NCI-H524 treated with DMSO at 0.1 percent for 48 hours (cell line): Measurements from ENCODE around the gene TRMT44.
"Not testable (repeated sequence)": the region's sequence is repeated elsewhere in the genome, so short reads cannot be mapped to it uniquely, and the experiment has no call there.

Experiments
- DNase-seq: peaks from one replicate; lab custom pipeline; 2025; lab: John Stamatoyannopoulos, UW

Gene TRMT44

GRCh38 chr4:8440492-8441311, at the start of gene TRMT44, which contains the start of gene ACOX3:
Gene TRMT44 (plus strand): TSS chr4:8440777. CDS start chr4:8440823, 46 bp downstream.
Gene ACOX3 (minus strand): TSS chr4:8440723. CDS start chr4:8416521, 24,202 bp downstream.
- peak; percentile 4 for DNase-seq

- no peak for DNase-seq
Observed at GRCh38 chr4:8391071-8391470, 49.5 kb upstream of the TRMT44 start.

GRCh38 chr4:8391972-8392371, 48.6 kb upstream of the TRMT44 start:
- no peak for DNase-seq

DNA sequence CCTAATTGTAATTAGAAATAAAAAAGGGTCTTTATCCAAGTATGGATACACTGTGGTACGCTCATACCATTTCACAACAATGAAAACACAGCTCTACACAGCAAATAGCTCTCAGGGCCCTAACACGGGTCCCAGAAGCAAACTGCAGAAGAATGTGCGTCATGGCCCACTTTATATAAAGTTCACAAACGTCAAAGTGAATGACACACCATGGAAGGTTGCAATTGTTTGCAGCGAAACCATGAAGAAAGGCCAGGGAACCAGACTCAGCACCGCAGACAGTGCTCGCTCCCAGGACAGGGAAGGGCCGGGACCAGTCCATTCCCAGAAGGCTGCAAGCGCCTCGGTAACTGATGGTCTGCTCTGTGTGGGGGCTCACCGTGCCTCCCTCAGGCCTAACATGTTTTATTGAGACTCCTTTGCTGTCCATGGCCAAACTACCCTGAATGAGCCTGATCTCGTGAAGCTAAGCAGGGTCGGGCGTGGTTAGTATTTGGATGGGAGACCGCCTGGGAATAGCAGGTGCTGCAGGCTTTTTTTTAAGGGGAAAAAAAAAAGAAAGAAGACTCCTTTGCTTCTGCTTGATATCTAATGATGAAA, 47.9 kb upstream of the TRMT44 start:
- DNase-seq: no peak

GRCh38 chr4:8393593-8394038, 47.0 kb upstream of the TRMT44 start:
- DNase-seq: no peak

GRCh38 chr4:8394061-8394519, 46.5 kb upstream of the TRMT44 start:
- DNase-seq: no peak

- no peak for DNase-seq
Observed at GRCh38 chr4:8394806-8395205, 45.8 kb upstream of the TRMT44 start.

- no peak for DNase-seq
Observed at GRCh38 chr4:8395504-8396296, 44.9 kb upstream of the TRMT44 start.

- DNase-seq: no peak
Observed at GRCh38 chr4:8396762-8397406, 43.7 kb upstream of the TRMT44 start.

DNA sequence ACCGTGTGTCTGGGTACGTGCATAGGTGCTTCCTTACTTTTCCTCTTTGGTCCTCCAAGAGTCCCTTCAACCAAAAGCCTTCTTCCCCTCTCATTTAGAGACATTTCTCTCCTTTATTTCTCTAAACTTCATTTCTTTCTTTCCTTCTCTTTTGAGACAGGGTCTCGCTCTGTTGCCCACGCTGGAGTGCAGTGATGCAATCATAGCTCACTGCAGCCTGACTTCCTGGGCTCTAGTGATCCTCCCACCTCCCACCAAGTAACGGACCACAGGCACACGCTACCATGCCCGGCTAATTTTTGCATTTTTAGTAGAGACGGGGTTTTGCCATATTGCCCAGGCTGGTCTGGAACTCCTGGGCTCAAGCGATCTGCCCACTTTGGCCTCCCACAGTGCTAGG, 42.2 kb upstream of the TRMT44 start:
- DNase-seq: no peak

GRCh38 chr4:8399298-8399697, 41.3 kb upstream of the TRMT44 start:
- DNase-seq: no peak

GRCh38 chr4:8400632-8401325, 39.8 kb upstream of the TRMT44 start:
- DNase-seq: no peak

GRCh38 chr4:8401665-8402064, 38.9 kb upstream of the TRMT44 start:
- DNase-seq: no peak

DNA sequence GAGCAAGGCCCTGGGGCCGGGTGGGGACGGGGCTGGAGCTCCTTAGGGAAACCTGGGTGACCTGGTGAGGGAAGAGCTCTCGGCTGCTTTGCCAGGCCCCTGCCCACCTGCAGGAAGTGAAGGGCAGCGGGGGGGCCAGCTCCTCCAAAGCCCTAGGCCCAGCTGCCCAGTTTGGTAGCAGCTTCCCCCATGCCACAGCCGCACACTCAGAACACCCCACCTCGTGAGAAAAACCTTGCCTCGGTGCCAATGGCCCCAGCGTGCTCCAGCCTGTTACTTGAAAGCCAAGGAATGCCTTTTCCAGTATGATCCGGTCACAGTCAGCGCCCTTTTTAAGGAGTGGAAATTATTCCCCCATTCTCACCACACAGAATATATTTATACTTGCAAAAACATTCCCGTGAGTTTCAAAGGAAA, 38.4 kb upstream of the TRMT44 start:
- DNase-seq: no peak

- DNase-seq: no peak
Observed at GRCh38 chr4:8402640-8403039, 37.9 kb upstream of the TRMT44 start.

GRCh38 chr4:8403173-8403753, 37.3 kb upstream of the TRMT44 start:
- DNase-seq: peak; percentile 0

- DNase-seq: no peak
Observed at GRCh38 chr4:8403976-8404375, 36.6 kb upstream of the TRMT44 start.

DNA sequence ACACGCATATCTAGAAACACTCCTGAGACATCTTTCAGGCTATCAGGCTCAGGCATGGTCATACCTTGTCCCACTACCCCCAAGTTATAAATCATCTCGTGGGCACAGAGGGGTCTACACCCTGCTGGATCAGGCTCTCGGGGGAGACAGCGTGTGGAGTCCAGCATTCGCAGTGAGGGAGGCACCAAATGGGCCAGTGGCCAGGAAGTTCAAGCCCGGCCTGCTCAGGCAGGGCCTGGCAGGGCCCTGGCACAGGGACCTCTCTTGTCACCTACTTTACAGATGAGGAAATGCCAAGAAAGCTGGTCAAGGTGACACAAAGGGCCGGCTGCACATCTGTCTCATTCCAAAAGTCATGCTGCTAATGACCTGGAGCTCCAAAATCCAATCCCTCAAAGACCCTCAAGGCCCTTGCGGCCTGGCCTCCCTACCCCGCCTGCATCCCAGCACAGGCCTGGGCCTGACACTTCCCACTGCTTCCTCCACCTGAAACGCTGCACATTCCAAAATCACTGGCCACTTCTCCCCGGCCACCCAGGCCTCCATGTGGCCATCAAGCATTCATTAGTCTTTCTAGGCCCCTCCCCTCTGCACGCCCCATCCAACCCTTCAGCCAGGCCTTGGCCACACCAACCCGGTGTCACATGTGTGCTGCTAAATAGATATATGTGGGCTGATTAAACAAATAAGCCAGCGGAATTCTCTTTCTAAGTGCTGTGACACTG, 35.6 kb upstream of the TRMT44 start:
- DNase-seq: no peak

GRCh38 chr4:8405516-8405875, 35.1 kb upstream of the TRMT44 start:
- DNase-seq: no peak

DNA sequence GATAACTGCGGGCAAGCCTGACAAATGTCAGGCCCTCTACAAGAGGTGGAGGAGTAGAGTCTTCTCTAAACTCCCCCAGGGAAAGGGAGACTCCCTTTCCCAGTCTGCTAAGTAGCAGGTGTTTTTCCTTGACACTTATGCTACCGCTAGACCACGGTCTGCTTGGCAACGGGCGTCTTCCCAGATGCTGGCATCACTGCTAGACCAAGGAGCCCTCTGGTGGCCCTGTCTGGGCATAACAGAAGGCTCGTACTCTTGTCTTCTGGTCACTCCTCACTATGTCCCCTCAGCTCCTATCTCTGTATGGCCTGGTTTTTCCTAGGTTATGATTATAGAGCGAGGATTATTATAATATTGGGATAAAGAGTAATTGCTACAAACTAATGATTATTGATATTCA, 33.7 kb upstream of the TRMT44 start:
- not testable (repeated sequence) for DNase-seq
